ENCODE data around the gene MED22.
"Not testable (repeated sequence)": the region's sequence is repeated elsewhere in the genome, so short reads cannot be mapped to it uniquely, and the experiment has no call there.

The MED22 gene

DNA sequence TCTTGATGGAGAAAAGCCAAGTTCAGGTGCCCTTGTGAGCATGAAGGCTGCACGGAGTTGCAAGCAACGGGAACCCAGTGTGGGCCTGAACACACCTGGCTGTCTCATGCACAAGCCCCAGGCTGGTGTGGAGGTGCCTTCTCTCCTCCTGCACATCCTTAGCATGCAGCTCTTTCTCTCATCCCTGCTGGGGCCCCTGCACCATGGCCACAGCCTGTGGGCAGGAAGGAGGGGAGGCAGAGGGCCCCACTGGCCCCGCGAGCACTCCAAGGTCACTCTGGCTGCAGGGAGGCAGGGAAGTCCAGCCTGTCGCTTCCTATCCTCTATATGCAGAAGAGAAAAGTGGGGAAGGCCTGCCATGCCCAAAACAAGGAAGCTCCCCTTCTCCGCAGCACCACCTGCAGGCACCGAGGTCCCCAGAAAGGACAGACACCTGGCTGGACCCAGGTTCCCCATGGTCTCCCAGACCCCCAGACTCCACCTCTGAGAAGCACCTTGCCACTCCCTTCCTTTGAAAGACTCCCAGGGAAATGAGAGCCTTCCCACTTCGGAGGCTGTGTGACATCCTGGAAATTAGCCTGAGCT, 46.8 kb upstream of the MED22 start:
- Histone ChIP-seq H3K4me3 (replicated peaks; ENCODE audit: insufficient read depth, low read length) (no peak overlapping the region), H3K27me3 (ENCODE audit: insufficient read depth, poor library complexity, severe bottlenecking) (no peaks in the 10 kb centered on the region), H3K27ac (replicated peaks) (no peak overlapping the region)
- DNase-seq (ENCODE audit: low read depth in 1 of 2, low spot score in 1 of 2) = no peak
- no peak for TF ChIP-seq SPI1 (IDR thresholded peaks at IDR 0.05; ENCODE audit: borderline replicate concordance, low read depth)
- TF ChIP-seq GABPA (IDR thresholded peaks at IDR 0.05; ENCODE audit: low read depth) = no peak
- TF ChIP-seq, protein P1, sequence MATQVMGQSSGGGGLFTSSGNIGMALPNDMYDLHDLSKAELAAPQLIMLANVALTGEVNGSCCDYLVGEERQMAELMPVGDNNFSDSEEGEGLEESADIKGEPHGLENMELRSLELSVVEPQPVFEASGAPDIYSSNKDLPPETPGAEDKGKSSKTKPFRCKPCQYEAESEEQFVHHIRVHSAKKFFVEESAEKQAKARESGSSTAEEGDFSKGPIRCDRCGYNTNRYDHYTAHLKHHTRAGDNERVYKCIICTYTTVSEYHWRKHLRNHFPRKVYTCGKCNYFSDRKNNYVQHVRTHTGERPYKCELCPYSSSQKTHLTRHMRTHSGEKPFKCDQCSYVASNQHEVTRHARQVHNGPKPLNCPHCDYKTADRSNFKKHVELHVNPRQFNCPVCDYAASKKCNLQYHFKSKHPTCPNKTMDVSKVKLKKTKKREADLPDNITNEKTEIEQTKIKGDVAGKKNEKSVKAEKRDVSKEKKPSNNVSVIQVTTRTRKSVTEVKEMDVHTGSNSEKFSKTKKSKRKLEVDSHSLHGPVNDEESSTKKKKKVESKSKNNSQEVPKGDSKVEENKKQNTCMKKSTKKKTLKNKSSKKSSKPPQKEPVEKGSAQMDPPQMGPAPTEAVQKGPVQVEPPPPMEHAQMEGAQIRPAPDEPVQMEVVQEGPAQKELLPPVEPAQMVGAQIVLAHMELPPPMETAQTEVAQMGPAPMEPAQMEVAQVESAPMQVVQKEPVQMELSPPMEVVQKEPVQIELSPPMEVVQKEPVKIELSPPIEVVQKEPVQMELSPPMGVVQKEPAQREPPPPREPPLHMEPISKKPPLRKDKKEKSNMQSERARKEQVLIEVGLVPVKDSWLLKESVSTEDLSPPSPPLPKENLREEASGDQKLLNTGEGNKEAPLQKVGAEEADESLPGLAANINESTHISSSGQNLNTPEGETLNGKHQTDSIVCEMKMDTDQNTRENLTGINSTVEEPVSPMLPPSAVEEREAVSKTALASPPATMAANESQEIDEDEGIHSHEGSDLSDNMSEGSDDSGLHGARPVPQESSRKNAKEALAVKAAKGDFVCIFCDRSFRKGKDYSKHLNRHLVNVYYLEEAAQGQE (IDR thresholded peaks at IDR 0.05; ENCODE audit: insufficient replicate concordance, low read depth) = no peak
- no peak for TF ChIP-seq POLR2AphosphoS5 (IDR thresholded peaks at IDR 0.05; ENCODE audit: low read depth)
- no peak for TF ChIP-seq CTCF (IDR thresholded peaks at IDR 0.05; ENCODE audit: insufficient read depth, low read length)

DNA sequence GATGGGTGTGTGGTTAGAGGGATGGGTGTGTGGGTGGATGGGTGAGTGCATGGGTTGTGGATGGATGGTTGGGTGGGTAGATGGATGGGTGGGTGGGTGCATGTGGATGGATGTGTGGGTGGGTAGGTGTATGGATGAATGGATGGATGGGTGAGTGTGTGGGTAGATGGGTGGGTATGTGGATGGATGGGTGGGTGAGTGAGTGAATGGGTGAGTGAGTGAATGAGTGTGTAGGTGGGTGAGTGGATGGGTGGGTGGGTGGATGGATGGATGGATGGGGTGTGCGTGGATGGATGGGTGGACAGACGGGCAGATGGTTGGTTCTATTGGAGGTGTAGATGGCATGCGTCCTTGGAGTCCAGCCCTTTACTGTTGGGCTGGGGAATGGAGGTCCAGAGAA, 45.5 kb upstream of the MED22 start:
- Histone ChIP-seq H3K4me3 (replicated peaks; ENCODE audit: insufficient read depth, low read length) (no peak overlapping the region), H3K27me3 (ENCODE audit: insufficient read depth, poor library complexity, severe bottlenecking) (no peaks in the 10 kb centered on the region), H3K27ac (replicated peaks) (no peak overlapping the region)
- DNase-seq (ENCODE audit: low read depth in 1 of 2, low spot score in 1 of 2) = no peak
- TF ChIP-seq SPI1 (IDR thresholded peaks at IDR 0.05; ENCODE audit: borderline replicate concordance, low read depth) (no peak), GABPA (IDR thresholded peaks at IDR 0.05; ENCODE audit: low read depth) (no peak), CTCF (IDR thresholded peaks at IDR 0.05; ENCODE audit: insufficient read depth, low read length) (no peak)
- TF ChIP-seq, protein P1 (IDR thresholded peaks at IDR 0.05; ENCODE audit: insufficient replicate concordance, low read depth) = no peak

- not testable (repeated sequence) for H3K27me3 ChIP-seq (ENCODE audit: insufficient read depth, poor library complexity, severe bottlenecking); DNase-seq (ENCODE audit: low read depth in 1 of 2, low spot score in 1 of 2); H3K4me3 ChIP-seq (replicated peaks; ENCODE audit: insufficient read depth, low read length); H3K27ac ChIP-seq (replicated peaks)
Measured at GRCh38 chr9:133392308-133392707, 44.4 kb upstream of the MED22 start.

DNA sequence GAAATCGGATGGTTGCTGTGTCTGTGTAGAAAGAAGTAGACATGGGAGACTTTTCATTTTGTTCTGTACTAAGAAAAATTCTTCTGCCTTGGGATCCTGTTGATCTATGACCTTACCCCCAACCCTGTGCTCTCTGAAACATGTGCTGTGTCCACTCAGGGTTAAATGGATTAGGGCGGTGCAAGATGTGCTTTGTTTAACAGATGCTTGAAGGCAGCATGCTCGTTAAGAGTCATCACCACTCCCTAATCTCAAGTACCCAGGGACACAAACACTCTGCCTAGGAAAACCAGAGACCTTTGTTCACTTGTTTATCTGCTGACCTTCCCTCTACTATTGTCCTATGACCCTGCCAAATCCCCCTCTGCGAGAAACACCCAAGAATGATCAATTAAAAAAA, 43.5 kb upstream of the MED22 start:
- not testable (repeated sequence) for DNase-seq (ENCODE audit: low read depth in 1 of 2, low spot score in 1 of 2); H3K4me3 ChIP-seq (replicated peaks; ENCODE audit: insufficient read depth, low read length); H3K27me3 ChIP-seq (ENCODE audit: insufficient read depth, poor library complexity, severe bottlenecking); H3K27ac ChIP-seq (replicated peaks)

DNA sequence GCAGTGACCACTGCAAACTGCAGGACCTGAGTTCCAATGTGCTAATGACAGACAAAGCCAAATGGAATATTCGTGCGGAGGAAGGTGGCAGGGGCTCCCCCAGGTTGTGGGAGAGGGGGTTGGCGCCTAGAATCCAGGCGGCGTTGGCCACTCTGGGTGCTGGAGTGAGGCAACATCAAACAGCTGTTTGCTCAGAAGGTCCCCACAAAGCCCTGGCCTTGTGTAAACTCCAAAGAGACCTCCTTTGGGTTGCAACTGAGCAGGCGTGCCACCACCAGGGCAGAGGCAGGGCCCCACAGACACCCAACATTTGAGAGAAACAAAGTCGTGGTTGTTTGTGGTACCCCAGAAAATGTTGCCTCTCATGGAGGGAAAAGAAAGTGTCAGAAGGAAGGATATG, 42.8 kb upstream of the MED22 start:
- Histone ChIP-seq H3K27ac (replicated peaks) (no peak overlapping the region), H3K4me3 (replicated peaks; ENCODE audit: insufficient read depth, low read length) (no peak overlapping the region), H3K27me3 (ENCODE audit: insufficient read depth, poor library complexity, severe bottlenecking) (no peaks in the 10 kb centered on the region)
- DNase-seq (ENCODE audit: low read depth in 1 of 2, low spot score in 1 of 2) = no peak
- TF ChIP-seq SPI1 (IDR thresholded peaks at IDR 0.05; ENCODE audit: borderline replicate concordance, low read depth) (no peak), CTCF (IDR thresholded peaks at IDR 0.05; ENCODE audit: insufficient read depth, low read length) (no peak), POLR2AphosphoS5 (IDR thresholded peaks at IDR 0.05; ENCODE audit: low read depth) (no peak)
- TF ChIP-seq, protein P1 (IDR thresholded peaks at IDR 0.05; ENCODE audit: insufficient replicate concordance, low read depth) = no peak

All from HL-60 (cell line).